ENCODE results near the gene CBX2.

DNA sequence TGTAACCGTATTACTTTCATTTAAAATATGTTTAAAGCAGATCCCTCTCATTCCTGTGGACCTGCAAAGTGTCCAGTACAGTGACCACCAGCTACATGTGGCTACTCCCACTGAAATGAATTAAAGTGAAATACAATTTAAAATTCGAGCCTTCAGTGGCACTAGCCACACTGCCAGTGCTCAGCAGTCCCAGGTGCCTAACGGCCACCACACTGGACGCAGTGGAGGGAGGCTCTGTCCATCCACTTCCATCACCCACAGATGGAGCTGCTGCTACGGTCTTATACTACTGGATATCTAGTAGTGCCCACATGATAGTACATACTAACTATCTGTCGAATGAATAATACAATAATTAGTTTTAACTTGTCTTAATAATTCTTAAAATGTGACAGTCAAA lies 2.3 kb upstream of the CBX2 start:
- TF ChIP-seq GATA2 (IDR thresholded peaks at IDR 0.05; ENCODE audit: low read depth, low read length), result no peak
- TF ChIP-seq GATA3 (IDR thresholded peaks at IDR 0.05; ENCODE audit: low read depth, low read length), result no peak
